Keratinocyte (primary cell): ENCODE data around the gene RTKN. TPM values are rescaled to one million over a fixed set of nuclear protein-coding genes. Genes with fewer than 3 reads are reported as not detected.

Experiments
- DNase-seq: peaks from one replicate; pipeline ENCODE4 v3.0.0-alpha.2; 2011; ENCODE audit warnings: low read depth, missing footprints, low spot score
- FAIRE-seq: peaks from 2 replicates; lab custom pipeline; 2011; peaks lifted over from hg19 to GRCh38; lab: Jason Lieb, UNC
- H2AFZ ChIP-seq: 2 replicates; pipeline ENCODE4 v1.6.0; 2012; ENCODE audit warnings: low read length, control low read depth, inconsistent platforms; ENCODE audit not compliant: control insufficient read depth
- H3K27ac ChIP-seq: 2 replicates; pipeline ENCODE4 v1.5.1; 2011; ENCODE audit warnings: low read length; ENCODE audit not compliant: control insufficient read depth, insufficient read depth
- H3K27me3 ChIP-seq: 3 replicates; pipeline ENCODE4 v1.6.0; 2011; ENCODE audit warnings: low read length; ENCODE audit not compliant: control insufficient read depth, insufficient read depth; ENCODE audit errors: extremely low read depth
- H3K36me3 ChIP-seq, 2 experiments: 2 replicates in 1 of 2; 3 replicates in 1 of 2; pipeline ENCODE4 v1.5.1; 2011; ENCODE audit warnings: low read length in 2 of 2, mild to moderate bottlenecking in 1 of 2; ENCODE audit not compliant: control insufficient read depth in 2 of 2, insufficient read depth in 2 of 2; ENCODE audit errors: extremely low read depth in 1 of 2
- H3K4me1 ChIP-seq: 3 replicates; pipeline ENCODE4 v1.5.1; 2011; ENCODE audit warnings: low read length; ENCODE audit not compliant: control insufficient read depth, insufficient read depth; ENCODE audit errors: extremely low read depth
- H3K4me2 ChIP-seq: 3 replicates; pipeline ENCODE4 v1.6.0; 2011; ENCODE audit warnings: low read depth, low read length; ENCODE audit not compliant: control insufficient read depth, insufficient read depth; ENCODE audit errors: extremely low read depth
- H3K4me3 ChIP-seq, 3 experiments: fragments of 200-600 bp in 1 of 3; sonication (generic) in 1 of 3; 2 replicates in 2 of 3; 3 replicates in 1 of 3; pipeline ENCODE4 v1.5.1; 2011 to 2016; ENCODE audit warnings: low read length in 3 of 3, mild to moderate bottlenecking in 3 of 3, control low read depth in 2 of 3, inconsistent platforms in 1 of 3, low read depth in 1 of 3, mixed read lengths in 1 of 3, mixed run types in 1 of 3, moderate library complexity in 1 of 3; ENCODE audit not compliant: control insufficient read depth in 2 of 3, insufficient read depth in 2 of 3; ENCODE audit errors: extremely low read depth in 1 of 3
- H3K79me2 ChIP-seq: 2 replicates; pipeline ENCODE4 v1.6.0; 2012; ENCODE audit warnings: low read length; ENCODE audit not compliant: control insufficient read depth, insufficient read depth
- H3K9ac ChIP-seq: 3 replicates; pipeline ENCODE4 v1.6.0; 2011; ENCODE audit warnings: low read length; ENCODE audit not compliant: control insufficient read depth, insufficient read depth; ENCODE audit errors: extremely low read depth
- H3K9me1 ChIP-seq: 3 replicates; pipeline ENCODE4 v1.6.0; 2011; ENCODE audit warnings: low read length; ENCODE audit not compliant: control insufficient read depth, insufficient read depth; ENCODE audit errors: extremely low read depth
- H3K9me3 ChIP-seq: 2 replicates; pipeline ENCODE4 v1.5.1; 2012; ENCODE audit warnings: low read depth, low read length; ENCODE audit not compliant: control insufficient read depth
- H4K20me1 ChIP-seq: 3 replicates; pipeline ENCODE4 v1.6.0; 2011; ENCODE audit warnings: low read length; ENCODE audit not compliant: control insufficient read depth, insufficient read depth; ENCODE audit errors: extremely low read depth
- EZH2 ChIP-seq: IDR thresholded peaks from one replicate; pipeline ENCODE4 v1.6.1; 2012; ENCODE audit warnings: inconsistent platforms, mild to moderate bottlenecking, low read length, moderate library complexity
- dilution Hi-C: fragments of 300-500 bp; cut with MboI; formaldehyde crosslinking; loops from one replicate; pipeline ENCODE4 v1.7.0; 2020; ENCODE audit warnings: low sequenced_read_pairs; ENCODE audit not compliant: extremely low pct_ligation_motif_present
- polyA plus RNA-seq, 5 experiments: library from polyadenylated mRNA; depleted of rRNA in 3 of 5; stranded (reverse) in 3 of 5; stranded (forward) in 1 of 5; unstranded in 1 of 5; fragments of >200 nt; gene quantifications; 1 replicate in 1 of 5; 2 replicates in 3 of 5; 3 replicates in 1 of 5; pipeline versions ENCODE4 v1.2.1 to v1.2.3, GENCODE V29; 2011 to 2012; ENCODE audit warnings: missing spikeins in 2 of 5, low read depth in 1 of 5, low replicate concordance in 1 of 5
- TF ChIP-seq, protein P1 (sequence below), 3 experiments: IDR thresholded peaks in 1 of 3; conservative IDR thresholded peaks in 1 of 3; optimal IDR thresholded peaks in 1 of 3; 2 replicates in 2 of 3; 3 replicates in 1 of 3; pipeline versions ENCODE3 to v1.5.1; 2011; ENCODE audit warnings: low read length in 3 of 3, mild to moderate bottlenecking in 3 of 3, moderate library complexity in 2 of 3, control low read depth in 1 of 3, inconsistent platforms in 1 of 3; ENCODE audit not compliant: insufficient read depth in 2 of 3; ENCODE audit errors: extremely low read depth in 1 of 3

The RTKN gene
- polyA plus RNA-seq, 1 donor (not counting 4 experiments of a cell fraction or from before 2014, with no cell fraction given), result 110 TPM

DNA sequence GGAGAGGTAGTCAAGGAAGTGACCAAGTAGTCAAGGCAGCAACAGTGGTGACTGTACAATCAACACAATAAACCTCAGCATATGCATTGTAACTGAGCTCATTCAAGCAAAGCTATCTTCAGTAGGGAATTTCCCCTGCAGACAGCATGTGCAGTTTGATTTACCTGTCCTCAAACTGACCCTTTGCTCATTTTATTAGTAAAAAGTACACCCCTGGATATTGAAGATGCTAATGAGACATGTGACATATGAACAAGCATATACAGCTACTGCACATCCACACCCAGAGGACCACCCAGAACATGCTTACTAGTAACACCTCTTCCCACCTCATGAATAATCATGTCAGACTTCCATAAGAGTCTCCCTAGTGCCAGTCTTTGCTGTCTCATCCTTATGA is 35.7 kb downstream of the RTKN start:
- Histone ChIP-seq H3K36me3 (no peaks in the 10 kb centered on the region), H3K4me1 (peaks cover 23% of the 10 kb centered on the region), H3K4me3 (no peak overlapping the region), H2AFZ (no peak overlapping the region), H3K4me2 (peak overlapping the region; percentile 46), H3K27ac (peak overlapping the region; percentile 76), H4K20me1 (no peaks in the 10 kb centered on the region), H3K79me2 (no peaks in the 10 kb centered on the region), H3K9ac (peak overlapping the region; percentile 32), H3K9me1 (no peaks in the 10 kb centered on the region), H3K27me3 (no peaks in the 10 kb centered on the region), H3K9me3 (no peaks in the 10 kb centered on the region)
- FAIRE-seq, result peak; percentile 89
- dilution Hi-C loops, result no loop called here
- no peak for TF ChIP-seq EZH2
- TF ChIP-seq, protein P1, sequence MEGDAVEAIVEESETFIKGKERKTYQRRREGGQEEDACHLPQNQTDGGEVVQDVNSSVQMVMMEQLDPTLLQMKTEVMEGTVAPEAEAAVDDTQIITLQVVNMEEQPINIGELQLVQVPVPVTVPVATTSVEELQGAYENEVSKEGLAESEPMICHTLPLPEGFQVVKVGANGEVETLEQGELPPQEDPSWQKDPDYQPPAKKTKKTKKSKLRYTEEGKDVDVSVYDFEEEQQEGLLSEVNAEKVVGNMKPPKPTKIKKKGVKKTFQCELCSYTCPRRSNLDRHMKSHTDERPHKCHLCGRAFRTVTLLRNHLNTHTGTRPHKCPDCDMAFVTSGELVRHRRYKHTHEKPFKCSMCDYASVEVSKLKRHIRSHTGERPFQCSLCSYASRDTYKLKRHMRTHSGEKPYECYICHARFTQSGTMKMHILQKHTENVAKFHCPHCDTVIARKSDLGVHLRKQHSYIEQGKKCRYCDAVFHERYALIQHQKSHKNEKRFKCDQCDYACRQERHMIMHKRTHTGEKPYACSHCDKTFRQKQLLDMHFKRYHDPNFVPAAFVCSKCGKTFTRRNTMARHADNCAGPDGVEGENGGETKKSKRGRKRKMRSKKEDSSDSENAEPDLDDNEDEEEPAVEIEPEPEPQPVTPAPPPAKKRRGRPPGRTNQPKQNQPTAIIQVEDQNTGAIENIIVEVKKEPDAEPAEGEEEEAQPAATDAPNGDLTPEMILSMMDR (optimal IDR thresholded peaks at IDR 0.05 in 1 of 3, IDR thresholded peaks at IDR 0.05 in 1 of 3, conservative IDR thresholded peaks at IDR 0.05 in 1 of 3; ENCODE audit: extremely low read depth in 1 of 3, insufficient read depth in 2 of 3, low read length in 3 of 3), result no peak
- DNase-seq, result no peak

GRCh38 chr2:74401891-74402290 is 39.8 kb downstream of the RTKN start:
- H3K27me3 ChIP-seq, result no peaks in the 10 kb centered on the region
- no peak overlapping the region for H3K9ac ChIP-seq
- H3K4me1 ChIP-seq, result peaks cover 15% of the 10 kb centered on the region
- H2AFZ ChIP-seq, result no peak overlapping the region
- H3K36me3 ChIP-seq, result no peaks in the 10 kb centered on the region
- H3K4me2 ChIP-seq, result no peak overlapping the region
- H3K9me1 ChIP-seq, result no peaks in the 10 kb centered on the region
- H3K9me3 ChIP-seq, result no peaks in the 10 kb centered on the region
- dilution Hi-C loops, result no loop called here
- no peak for TF ChIP-seq EZH2
- H3K79me2 ChIP-seq, result no peaks in the 10 kb centered on the region
- no peak overlapping the region for H3K27ac ChIP-seq
- no peak overlapping the region for H3K4me3 ChIP-seq
- DNase-seq, result no peak
- no peak for FAIRE-seq
- H4K20me1 ChIP-seq, result no peaks in the 10 kb centered on the region

DNA sequence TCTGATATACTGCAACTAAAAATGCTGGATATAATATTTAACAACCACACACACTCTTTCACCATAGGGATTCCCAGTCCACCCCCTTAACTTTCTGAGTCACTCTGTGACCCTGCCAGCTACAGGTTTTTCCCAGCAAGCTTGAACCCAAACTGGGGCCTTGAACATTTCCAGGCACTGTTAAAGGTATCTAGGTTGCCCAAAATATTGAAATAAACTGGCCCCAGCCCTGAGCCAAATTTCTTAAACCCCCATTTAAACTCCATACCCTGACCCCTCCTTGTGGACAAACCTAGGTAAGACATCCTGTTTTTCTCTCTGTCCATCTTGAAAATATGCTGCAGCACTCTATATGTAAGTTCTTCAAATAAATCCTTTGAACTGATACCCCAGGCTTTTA is 42.0 kb downstream of the RTKN start:
- H3K4me2 ChIP-seq, result no peak overlapping the region
- H2AFZ ChIP-seq, result peak overlapping the region; percentile 42
- no peaks in the 10 kb centered on the region for H4K20me1 ChIP-seq
- no peaks in the 10 kb centered on the region for H3K27me3 ChIP-seq
- no peaks in the 10 kb centered on the region for H3K79me2 ChIP-seq
- no peaks in the 10 kb centered on the region for H3K36me3 ChIP-seq
- H3K9me1 ChIP-seq, result no peaks in the 10 kb centered on the region
- H3K9me3 ChIP-seq, result no peaks in the 10 kb centered on the region
- no peak overlapping the region for H3K4me3 ChIP-seq
- dilution Hi-C loops, result no loop called here
- no peaks in the 10 kb centered on the region for H3K4me1 ChIP-seq
- no peak for TF ChIP-seq EZH2
- TF ChIP-seq, protein P1 (optimal IDR thresholded peaks at IDR 0.05 in 1 of 3, IDR thresholded peaks at IDR 0.05 in 1 of 3, conservative IDR thresholded peaks at IDR 0.05 in 1 of 3; ENCODE audit: extremely low read depth in 1 of 3, insufficient read depth in 2 of 3, low read length in 3 of 3), result peak; percentile 30 to 62 (median 56)
- FAIRE-seq, result peak; percentile 26
- H3K9ac ChIP-seq, result no peak overlapping the region
- DNase-seq, result no peak
- no peak overlapping the region for H3K27ac ChIP-seq
